AG04449 (cell line): ENCODE data around the gene ARX.

ENCODE experiments used
- CTCF ChIA-PET: fragments of 350-600 bp; formaldehyde crosslinking; extraction: SDS; loops from one replicate; lab custom pipeline; 2021; ENCODE audit warnings: antibody characterized with exemption; lab: Yijun Ruan, JAX
- POLR2A ChIA-PET: fragments of 400-600, 350-600 bp; formaldehyde crosslinking; extraction: SDS; loops from one replicate; lab custom pipeline; 2020; ENCODE audit warnings: antibody characterized with exemption, inconsistent platforms; lab: Yijun Ruan, JAX
- DNase-seq: peaks from one replicate; pipeline ENCODE4 v3.0.0-alpha.2; 2010; ENCODE audit warnings: low read depth, low spot score
- H3K4me3 ChIP-seq: 2 replicates; pipeline ENCODE4 v1.5.1; 2011; ENCODE audit warnings: low read depth, mild to moderate bottlenecking, control low read depth, low read length
- TF ChIP-seq, protein P1 (sequence below): IDR thresholded peaks from one replicate; pipeline ENCODE4 v1.5.1; 2011; ENCODE audit warnings: mild to moderate bottlenecking, moderate library complexity, low read length, control low read depth, inconsistent platforms; ENCODE audit not compliant: insufficient read depth; ENCODE audit errors: missing control alignments

Gene ARX

DNA sequence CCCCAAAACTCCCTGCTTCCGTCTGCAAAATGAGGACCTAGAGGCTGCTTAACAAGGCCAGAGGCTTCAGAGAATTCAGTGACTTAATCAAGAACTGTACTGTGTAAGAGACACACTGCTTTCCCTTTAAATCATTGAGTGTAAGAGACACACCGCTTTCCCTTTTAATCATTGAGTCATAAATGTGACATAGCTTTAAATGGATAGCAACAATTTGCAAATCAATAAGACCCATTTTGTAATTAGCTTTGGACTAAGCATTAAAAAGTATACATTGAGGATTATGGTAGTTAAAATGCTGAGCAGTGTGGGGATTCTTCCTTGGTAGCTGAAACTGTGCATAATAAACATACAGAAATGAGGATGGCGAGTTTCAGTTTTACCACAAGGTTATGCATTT lies 31.8 kb downstream of the ARX start:
- POLR2A ChIA-PET, result no interaction called here
- TF ChIP-seq, protein P1, sequence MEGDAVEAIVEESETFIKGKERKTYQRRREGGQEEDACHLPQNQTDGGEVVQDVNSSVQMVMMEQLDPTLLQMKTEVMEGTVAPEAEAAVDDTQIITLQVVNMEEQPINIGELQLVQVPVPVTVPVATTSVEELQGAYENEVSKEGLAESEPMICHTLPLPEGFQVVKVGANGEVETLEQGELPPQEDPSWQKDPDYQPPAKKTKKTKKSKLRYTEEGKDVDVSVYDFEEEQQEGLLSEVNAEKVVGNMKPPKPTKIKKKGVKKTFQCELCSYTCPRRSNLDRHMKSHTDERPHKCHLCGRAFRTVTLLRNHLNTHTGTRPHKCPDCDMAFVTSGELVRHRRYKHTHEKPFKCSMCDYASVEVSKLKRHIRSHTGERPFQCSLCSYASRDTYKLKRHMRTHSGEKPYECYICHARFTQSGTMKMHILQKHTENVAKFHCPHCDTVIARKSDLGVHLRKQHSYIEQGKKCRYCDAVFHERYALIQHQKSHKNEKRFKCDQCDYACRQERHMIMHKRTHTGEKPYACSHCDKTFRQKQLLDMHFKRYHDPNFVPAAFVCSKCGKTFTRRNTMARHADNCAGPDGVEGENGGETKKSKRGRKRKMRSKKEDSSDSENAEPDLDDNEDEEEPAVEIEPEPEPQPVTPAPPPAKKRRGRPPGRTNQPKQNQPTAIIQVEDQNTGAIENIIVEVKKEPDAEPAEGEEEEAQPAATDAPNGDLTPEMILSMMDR, result no peak
- no peak overlapping the region for H3K4me3 ChIP-seq
- DNase-seq, result no peak
- CTCF ChIA-PET, result no interaction called here

DNA sequence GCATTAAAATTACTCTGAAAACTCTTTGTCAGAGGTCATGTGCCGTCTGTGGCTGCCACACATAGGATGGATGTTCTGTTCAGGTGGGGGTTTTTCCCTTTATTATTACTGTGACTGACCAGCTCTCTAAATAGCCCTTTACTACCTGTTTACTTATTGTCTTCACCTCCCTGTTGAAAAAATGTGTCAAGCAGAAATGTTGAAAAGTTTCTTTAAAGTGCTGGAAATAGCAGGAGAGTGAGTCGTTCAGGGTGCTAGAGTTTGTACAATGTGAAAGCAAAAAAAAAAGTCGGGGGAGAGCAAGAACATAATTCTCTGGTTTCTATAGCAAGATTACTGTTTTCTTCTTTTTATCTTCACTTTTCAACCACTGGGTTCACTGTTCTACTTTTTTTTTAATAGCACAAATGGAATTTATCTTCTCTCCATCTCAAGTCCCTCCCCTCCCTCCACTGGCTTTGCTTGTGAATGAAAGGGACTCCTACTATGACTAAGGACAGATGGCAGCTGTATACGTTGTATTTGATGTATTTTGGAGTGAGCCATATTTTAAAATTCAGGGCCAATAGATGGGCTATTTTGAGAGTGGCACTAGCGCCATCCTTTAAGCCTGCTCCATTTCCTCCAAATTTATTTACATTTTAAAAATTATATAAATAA lies 33.3 kb downstream of the ARX start:
- TF ChIP-seq, protein P1, result no peak
- POLR2A ChIA-PET, result no interaction called here
- CTCF ChIA-PET, result no interaction called here
- no peak for DNase-seq
- H3K4me3 ChIP-seq, result no peak overlapping the region

DNA sequence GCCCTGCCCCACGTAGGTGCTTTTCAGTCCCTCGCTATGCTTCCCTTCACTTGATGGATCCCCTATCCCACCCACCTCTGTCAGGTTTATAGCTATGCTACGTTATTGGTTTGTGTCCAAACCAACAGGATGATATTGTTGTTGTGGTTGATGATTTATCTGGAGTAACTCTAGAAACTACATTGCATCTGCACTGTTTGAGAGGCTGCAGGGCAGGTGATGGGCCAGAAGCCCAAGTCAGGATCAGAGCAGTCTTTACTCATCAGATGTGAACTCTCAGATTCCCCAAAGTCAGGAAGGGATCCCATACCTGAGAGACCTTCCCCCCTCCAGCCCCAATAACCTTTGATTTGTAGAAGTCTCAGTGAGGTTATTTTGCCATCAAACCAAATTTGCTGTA lies 34.7 kb downstream of the ARX start:
- TF ChIP-seq, protein P1, result no peak
- DNase-seq, result no peak
- ChIA-PET POLR2A (no interaction called here), CTCF (no interaction called here)
- H3K4me3 ChIP-seq, result no peak overlapping the region

DNA sequence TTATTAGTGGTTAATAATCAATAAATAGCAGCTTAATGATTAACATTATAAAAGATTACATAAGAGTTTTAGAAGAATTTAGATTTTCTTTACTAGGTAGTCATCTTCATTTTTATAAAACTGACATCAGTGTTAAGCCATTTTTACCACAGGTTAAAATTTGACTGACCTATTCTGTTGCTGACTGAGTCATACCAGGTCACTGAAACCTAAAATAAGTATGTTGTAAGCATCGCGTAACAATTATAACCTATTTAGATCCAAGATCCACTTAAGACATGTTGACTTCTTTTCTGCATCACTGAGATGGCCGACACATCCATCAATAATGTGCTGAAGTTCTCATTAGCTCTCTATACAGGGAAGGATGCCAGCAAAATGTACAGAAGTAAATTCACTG lies 36.7 kb downstream of the ARX start:
- no peak overlapping the region for H3K4me3 ChIP-seq
- TF ChIP-seq, protein P1, result no peak
- CTCF ChIA-PET, result no interaction called here
- no peak for DNase-seq
- POLR2A ChIA-PET, result no interaction called here

DNA sequence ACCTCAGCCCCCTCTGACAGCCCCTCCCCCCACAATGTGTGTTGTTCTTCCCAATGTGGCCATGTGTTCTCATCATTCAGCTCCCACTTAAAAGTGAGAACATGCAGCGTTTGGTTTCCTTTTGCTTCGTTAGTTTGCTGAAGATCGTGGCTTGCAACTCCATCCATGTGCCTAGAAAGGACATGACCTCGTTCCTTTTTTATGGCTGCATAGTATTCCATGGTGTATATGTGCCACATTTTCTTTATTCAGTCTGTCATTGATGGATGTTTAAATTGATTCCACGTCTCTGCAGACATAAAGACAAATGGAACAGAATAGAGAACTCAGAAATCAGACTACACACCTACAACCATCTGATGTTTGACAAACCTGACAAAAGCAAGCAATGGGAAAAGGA lies 46.0 kb downstream of the ARX start:
- DNase-seq, result no peak
- TF ChIP-seq, protein P1, result no peak
- H3K4me3 ChIP-seq, result no peak overlapping the region
- CTCF ChIA-PET, result no interaction called here
- POLR2A ChIA-PET, result no interaction called here

DNA sequence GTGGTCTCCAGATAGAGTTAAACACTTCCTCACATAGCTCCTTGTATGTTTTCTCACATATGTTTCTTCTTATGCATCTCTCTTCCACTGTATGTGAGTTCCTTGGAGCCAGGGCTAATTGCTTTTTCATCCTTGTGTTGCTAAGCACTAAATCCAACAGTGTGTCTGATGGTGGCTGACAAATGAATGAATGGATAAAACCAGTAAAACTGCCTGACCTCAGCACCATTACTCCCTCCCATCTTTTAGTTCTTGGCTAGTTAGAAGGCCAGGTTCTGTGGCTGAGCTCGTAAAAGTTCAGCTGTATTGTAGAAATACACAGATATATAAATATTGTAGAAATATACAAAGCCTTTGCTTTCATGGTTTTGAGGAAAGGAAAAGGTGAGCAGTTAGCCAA lies 50.4 kb downstream of the ARX start:
- DNase-seq, result no peak
- TF ChIP-seq, protein P1, result no peak
- ChIA-PET POLR2A (no interaction called here), CTCF (no interaction called here)
- no peak overlapping the region for H3K4me3 ChIP-seq
